IMR-90 (cell line): ENCODE data around the gene SMOC1.

Source experiments
- BHLHE40 ChIP-seq: fragments of 150-350 bp; IDR thresholded peaks from 2 replicates; pipeline ENCODE4 v1.6.1; 2016; ENCODE audit warnings: mild to moderate bottlenecking, low read depth, low read length
- CHD1 ChIP-seq: IDR thresholded peaks from 2 replicates; pipeline ENCODE4 v1.6.1; 2012; ENCODE audit warnings: low read depth, low read length, improper control_type of control experiment
- CTCF ChIP-seq: conservative IDR thresholded peaks from 2 replicates; pipeline ENCODE4 v1.5.1; 2012; ENCODE audit warnings: mild to moderate bottlenecking, low read depth, low read length, improper control_type of control experiment
- POLR2A ChIP-seq: IDR thresholded peaks from 2 replicates; pipeline ENCODE4 v1.6.1; 2012; ENCODE audit warnings: mild to moderate bottlenecking, low read depth, low read length
- RAD21 ChIP-seq: IDR thresholded peaks from 2 replicates; pipeline ENCODE4 v1.6.1; 2012; ENCODE audit warnings: low read length, improper control_type of control experiment
- RCOR1 ChIP-seq: IDR thresholded peaks from 2 replicates; pipeline ENCODE4 v1.6.1; 2012; ENCODE audit warnings: mild to moderate bottlenecking, low read length, improper control_type of control experiment; ENCODE audit not compliant: insufficient replicate concordance
- RFX5 ChIP-seq: IDR thresholded peaks from 2 replicates; pipeline ENCODE4 v1.8.0; 2012; ENCODE audit warnings: low read depth, mild to moderate bottlenecking, low read length, moderate library complexity
- SMC3 ChIP-seq: fragments of 150-350 bp; IDR thresholded peaks from 2 replicates; pipeline ENCODE4 v1.6.1; 2016; ENCODE audit warnings: low read depth, mild to moderate bottlenecking, antibody characterized with exemption, low read length, moderate library complexity
- USF2 ChIP-seq: fragments of 150-350 bp; IDR thresholded peaks from 2 replicates; pipeline ENCODE4 v1.6.1; 2017; ENCODE audit warnings: mild to moderate bottlenecking, antibody characterized with exemption, low read length, low read depth

- no peak for TF ChIP-seq USF2
- TF ChIP-seq CTCF: no peak
- no peak for TF ChIP-seq SMC3
- TF ChIP-seq RAD21: no peak
- no peak for TF ChIP-seq RFX5
- no peak for TF ChIP-seq BHLHE40
- no peak for TF ChIP-seq POLR2A
- TF ChIP-seq CHD1: no peak
- TF ChIP-seq RCOR1: no peak
Observed at GRCh38 chr14:69842686-69843420, 36.4 kb upstream of the SMOC1 start.
